GM18508 (cell line): ENCODE data around the gene VPREB3.

Source experiments
- ATAC-seq: cut with Tn5 transposase; IDR thresholded peaks from one replicate; pipeline ENCODE4 v1.9.1; 2021; ENCODE audit warnings: moderate number of reproducible peaks; ENCODE audit not compliant: insufficient read depth, unreplicated experiment

VPREB3 gene

DNA sequence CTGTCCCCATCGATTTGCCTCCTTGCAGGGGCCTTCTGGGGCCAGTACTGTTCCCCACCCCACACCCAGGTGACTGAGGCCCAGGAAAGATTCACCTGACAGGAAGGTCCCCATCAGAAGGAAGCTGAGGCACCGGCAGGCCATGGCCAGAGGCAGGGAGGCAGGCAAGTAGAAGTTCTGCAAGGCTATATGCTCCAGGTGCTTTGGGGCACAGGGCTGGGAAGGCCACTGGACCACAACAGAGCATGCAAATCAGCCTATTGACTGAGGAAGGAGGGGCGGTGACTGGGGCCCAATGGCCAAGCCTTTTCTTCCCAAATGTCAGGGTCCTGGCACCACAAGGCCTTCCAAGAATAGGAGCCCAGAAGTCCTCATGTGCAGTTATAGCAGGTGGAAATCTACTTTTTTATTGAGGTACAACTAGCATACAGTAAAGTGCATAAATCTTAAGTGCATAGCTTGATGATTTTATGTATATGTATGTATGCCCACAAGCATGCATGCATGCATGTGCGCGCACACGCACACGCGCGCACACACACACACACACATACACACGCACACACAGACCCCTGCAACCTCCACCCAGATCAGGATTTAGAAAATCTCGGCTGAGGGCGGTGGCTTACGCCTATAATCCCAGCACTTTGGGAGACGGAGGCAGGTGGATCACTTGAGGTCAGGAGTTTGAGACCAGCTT, at the start of gene VPREB3:
Gene VPREB3 (minus strand): TSS at position 206 of the 700 bp plus-strand sequence. CDS start 62 bp downstream, at position 144.
- ATAC-seq, result no peak

GRCh38 chr22:23803001-23803819, 49.0 kb upstream of the VPREB3 start:
- ATAC-seq, result no peak

DNA sequence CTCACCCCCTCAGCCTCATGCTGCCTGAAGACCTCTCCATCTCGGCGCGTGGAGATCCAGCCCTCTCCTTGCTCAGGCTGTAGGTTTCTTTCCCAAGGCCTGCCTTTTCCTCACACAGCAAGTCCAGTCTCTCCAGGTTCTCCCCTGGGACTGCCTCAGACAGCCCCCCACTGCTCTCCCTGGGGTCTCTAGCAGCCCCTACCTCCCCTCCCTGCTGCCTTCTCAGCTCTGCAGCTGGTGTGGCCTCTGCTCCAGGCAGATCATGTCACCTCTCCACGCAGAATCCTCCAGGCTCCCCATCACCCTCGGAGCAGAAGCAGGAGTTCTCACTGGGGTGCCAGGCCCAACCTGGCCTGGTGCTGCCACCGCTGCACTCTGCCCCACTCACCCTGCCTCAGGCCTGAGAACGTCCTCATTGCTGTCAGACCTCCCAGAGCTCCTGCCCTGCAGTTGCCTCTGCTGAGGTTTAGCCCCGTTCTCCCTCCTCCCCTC, 47.7 kb upstream of the VPREB3 start:
- ATAC-seq, result no peak

DNA sequence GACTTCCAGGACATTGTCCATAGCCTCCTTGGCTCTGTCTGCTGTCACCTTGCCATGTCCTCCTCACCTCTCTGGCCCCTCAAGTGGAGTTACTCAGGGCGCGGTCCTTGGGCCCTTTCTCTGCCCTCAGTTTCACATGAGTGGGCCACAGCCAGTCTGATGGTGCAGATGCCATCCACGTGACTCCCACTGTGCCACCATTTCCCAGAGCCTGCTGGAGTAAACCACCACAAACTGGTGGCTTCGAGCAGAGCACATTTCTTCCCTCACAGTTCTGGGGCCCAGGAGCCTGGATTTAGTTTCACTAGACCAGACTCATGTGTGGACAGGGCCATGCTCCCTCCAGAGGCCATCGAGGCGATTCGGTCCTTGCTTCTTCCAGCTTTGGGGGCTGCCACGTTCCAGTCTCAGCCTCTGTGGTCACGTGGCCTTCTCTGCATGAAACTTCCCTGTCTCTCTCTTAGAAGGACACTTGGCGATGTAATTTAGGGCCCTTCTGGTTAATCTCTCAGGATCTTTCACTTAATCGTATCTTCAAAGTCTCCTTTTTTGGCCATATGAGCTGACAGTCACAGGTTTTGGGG, 47.1 kb upstream of the VPREB3 start:
- no peak for ATAC-seq

- no peak for ATAC-seq
Observed at GRCh38 chr22:23800297-23801237, 46.3 kb upstream of the VPREB3 start.

GRCh38 chr22:23796461-23796860, 42.2 kb upstream of the VPREB3 start:
- ATAC-seq, result no peak

DNA sequence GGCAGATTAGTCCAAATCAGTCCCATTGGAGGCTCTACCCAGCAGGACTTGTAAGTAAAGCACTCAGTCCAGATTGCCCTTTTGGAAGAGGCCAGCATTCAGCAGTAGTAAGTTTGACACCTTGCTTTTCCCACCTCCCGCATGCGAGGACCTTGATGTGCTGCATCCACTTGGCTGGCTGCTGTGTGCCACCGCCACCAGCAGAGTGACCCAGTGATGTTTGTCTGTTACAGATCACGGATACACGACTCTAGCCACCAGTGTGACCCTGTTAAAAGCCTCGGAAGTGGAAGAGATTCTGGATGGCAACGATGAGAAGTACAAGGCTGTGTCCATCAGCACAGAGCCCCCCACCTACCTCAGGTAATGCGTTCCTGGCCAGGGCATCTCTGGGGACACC, 39.1 kb upstream of the VPREB3 start:
- ATAC-seq, result no peak

GRCh38 chr22:23791738-23792645, 37.8 kb upstream of the VPREB3 start:
- ATAC-seq, result no peak

DNA sequence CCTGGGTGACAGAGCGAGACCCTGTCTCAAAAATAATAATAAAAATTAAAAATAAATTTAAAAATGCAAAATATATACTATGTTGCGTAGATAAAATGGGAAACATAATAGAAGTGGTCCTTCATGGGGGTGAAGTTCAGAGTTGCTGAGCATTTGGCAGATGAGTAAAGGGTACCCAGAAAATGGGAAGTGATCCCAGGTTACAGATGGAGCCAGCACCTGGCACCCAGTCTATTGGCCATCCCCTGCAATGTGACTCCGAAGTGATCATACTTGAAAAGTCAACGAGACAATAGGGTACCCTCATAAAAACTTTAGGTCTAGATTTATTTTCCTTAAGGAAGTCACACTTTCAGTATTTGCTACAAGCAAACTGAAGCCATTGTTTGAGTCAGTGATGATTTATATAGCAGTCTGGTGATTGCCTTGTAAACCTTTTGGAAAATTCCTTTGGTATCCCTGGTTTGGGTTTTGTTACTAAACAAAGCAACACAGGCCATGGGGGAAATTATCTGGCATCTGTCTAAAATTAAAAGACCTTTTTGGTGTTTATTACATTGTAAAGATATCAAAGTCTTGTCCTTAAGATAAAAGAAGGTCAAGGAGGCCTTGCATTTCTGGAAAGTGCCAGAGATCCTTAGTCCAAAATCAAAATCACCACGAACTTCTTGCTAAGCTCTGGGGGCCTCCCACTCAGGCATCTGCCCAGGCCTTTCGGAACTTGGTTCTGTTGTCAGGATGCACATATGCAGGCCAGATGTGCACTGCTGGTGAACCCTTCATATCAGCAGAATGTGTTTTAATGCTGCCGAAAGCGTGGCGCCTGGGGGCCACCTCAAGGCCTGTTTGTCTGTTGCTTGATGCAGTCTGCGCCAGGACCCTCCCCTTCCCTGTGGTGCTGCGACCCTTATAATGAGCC, 36.9 kb upstream of the VPREB3 start:
- ATAC-seq, result no peak

- no peak for ATAC-seq
Observed at GRCh38 chr22:23789638-23790037, 35.4 kb upstream of the VPREB3 start.

DNA sequence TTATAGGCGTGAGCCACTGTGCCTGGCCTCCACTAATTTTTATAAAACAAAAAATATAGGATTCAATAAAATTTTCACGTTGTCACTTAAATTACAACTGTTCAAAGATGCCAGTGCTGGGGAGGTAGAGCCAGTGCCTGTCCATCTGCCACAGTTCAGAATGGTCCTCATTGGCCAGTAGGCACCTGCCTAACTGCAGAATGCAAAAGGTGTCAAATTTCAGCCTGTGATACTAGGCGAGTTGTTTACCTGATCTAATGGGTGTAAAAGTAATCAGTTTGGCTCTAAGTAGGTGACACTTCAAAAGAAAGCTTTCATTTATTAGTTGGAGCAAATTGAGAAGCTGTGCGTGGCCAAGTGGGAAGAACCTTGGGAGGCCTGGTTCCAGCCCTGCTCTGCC, 34.9 kb upstream of the VPREB3 start:
- ATAC-seq, result no peak

DNA sequence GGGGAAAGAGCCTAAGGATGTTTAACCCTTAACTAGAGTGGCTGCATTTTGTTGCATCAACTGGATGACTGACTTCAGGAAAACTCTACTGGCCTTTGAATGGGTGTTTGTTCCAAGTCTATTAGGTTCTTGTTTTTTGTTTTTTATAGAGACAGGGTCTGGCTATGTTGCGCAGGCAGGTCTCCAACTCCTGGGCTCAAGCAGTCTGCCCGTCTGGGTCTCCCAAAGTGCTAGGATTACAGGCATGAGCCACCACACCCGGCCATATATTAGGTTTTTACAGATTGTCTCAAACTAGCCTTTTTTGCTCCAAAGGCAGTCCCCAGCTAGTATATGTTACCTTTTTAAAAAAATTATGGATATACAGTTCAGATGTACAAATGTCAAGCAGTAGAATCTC, 33.7 kb upstream of the VPREB3 start:
- ATAC-seq, result no peak

DNA sequence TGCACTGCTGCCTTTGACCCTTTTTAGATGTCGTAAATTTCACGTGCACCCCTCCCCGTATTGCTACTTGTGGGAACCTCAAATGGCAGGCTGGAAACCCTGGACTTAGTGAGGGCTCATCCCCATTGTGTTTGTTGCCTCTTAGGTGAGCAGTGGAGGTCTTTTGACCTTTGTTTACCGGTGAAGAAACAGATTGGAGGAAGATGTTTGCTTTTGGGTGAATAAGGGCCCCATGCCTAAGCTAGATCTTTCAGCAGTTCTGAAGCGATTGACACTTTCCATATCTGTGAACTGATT, 33.3 kb upstream of the VPREB3 start:
- ATAC-seq, result no peak

- ATAC-seq, result no peak
Observed at GRCh38 chr22:23786752-23787599, 32.8 kb upstream of the VPREB3 start, which contains the start of gene SMARCB1. Gene SMARCB1, plus strand, starts transcription at chr22:23786966. Its CDS starts 204 bp downstream, at chr22:23787170.

- no peak for ATAC-seq
Observed at GRCh38 chr22:23786261-23786710, 32.1 kb upstream of the VPREB3 start.

DNA sequence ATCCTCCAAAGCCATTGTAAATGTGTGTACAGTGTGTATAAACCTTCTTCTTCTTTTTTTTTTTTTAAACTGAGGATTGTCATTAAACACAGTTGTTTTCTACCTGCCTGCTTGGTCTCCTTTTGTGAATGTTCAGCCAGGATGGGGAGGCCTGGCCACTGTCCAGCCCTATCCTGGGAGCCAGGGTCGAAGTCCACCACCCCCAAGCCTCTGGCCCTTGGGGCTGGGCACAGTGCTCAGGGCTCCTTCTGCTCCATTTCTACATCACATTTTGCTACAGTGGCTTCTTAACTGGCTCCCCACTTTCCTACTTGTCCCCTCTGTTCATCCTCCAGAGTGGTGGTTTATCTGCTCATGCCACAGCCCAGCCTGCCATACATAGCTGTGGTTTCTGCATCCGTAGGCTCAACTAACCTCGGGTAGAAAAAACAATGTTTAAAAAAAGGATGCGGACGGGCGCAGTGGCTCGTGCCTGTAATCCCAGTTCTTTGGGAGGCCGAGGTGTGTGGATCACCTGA, 30.0 kb upstream of the VPREB3 start:
- no peak for ATAC-seq
